Measurements from ENCODE around the gene DIPK1C. TPM values are rescaled to one million over a fixed set of nuclear protein-coding genes. Genes with fewer than 3 reads are reported as not detected.

The DIPK1C gene
- polyA plus RNA-seq, 2 of the 4 experiments (the other 2 are of a cell fraction) = not detected

GRCh38 chr18:74413836-74414235, 43.3 kb downstream of the DIPK1C start:
- no peak for DNase-seq (ENCODE audit: low read depth in 1 of 2, low spot score in 1 of 2)
- ATAC-seq = no peak
- Histone ChIP-seq H3K9me3 (no peaks in the 10 kb centered on the region), H3K4me2 (no peak overlapping the region), H3K4me1 (no peaks in the 10 kb centered on the region), H3K27ac (no peak overlapping the region), H3K4me3 (no peak overlapping the region)
- TF ChIP-seq ELK1 (IDR thresholded peaks at IDR 0.05; ENCODE audit: low read depth, low read length) (no peak), CTCF (IDR thresholded peaks at IDR 0.05) (no peak), BHLHE40 (IDR thresholded peaks at IDR 0.05; ENCODE audit: low read depth, low read length) (no peak), HOXA7 (CRISPR knock-in tag; IDR thresholded peaks at IDR 0.05) (no peak), PHF8 (IDR thresholded peaks at IDR 0.05; ENCODE audit: borderline replicate concordance, low read depth) (no peak), SREBF2 (IDR thresholded peaks at IDR 0.05) (no peak), HDAC2 (IDR thresholded peaks at IDR 0.05) (no peak), RNF2 (IDR thresholded peaks at IDR 0.05; ENCODE audit: borderline replicate concordance, low read depth) (no peak), RFX5 (IDR thresholded peaks at IDR 0.05) (no peak), POLR2A (IDR thresholded peaks at IDR 0.05; ENCODE audit: low read length) (no peak)
- POLR2A ChIA-PET = no interaction called here
- 46% methylated on average over 6 of the region's 7 CpGs for WGBS (ENCODE audit: missing lambda C conversion rate)
- CTCF ChIA-PET = interaction anchor here (1.0 kb wide), 1 partner anchor 39 kb away, joined by 4 read pairs; no protein-coding TSS in a partner anchor
- no peak for FAIRE-seq

GRCh38 chr18:74412116-74412880, 44.8 kb downstream of the DIPK1C start:
- 41% methylated on average over 11 of the region's 21 CpGs for WGBS (ENCODE audit: missing lambda C conversion rate)
- ChIA-PET CTCF (no interaction called here), POLR2A (no interaction called here)
- Histone ChIP-seq H3K9me3 (no peaks in the 10 kb centered on the region), H3K4me1 (no peaks in the 10 kb centered on the region), H3K4me2 (no peak overlapping the region), H3K4me3 (no peak overlapping the region), H3K27ac (no peak overlapping the region)
- TF ChIP-seq HOXB13 (CRISPR knock-in tag; IDR thresholded peaks at IDR 0.05; ENCODE audit: low read depth) = no peak
- no peak for TF ChIP-seq ESRRA (IDR thresholded peaks at IDR 0.05; ENCODE audit: borderline replicate concordance, low read length)
- no peak for TF ChIP-seq BHLHE40 (IDR thresholded peaks at IDR 0.05; ENCODE audit: low read depth, low read length)
- TF ChIP-seq MAZ (IDR thresholded peaks at IDR 0.05; ENCODE audit: borderline replicate concordance, low read depth, low read length) = no peak
- TF ChIP-seq KDM1A (IDR thresholded peaks at IDR 0.05; ENCODE audit: low read depth) = no peak
- TF ChIP-seq HOXA7 (CRISPR knock-in tag; IDR thresholded peaks at IDR 0.05) = no peak
- no peak for TF ChIP-seq NR3C1 (IDR thresholded peaks at IDR 0.05)
- FAIRE-seq = no peak
- no peak for ATAC-seq
- no peak for DNase-seq (ENCODE audit: low read depth in 1 of 2, low spot score in 1 of 2)

GRCh38 chr18:74411475-74411874, 45.6 kb downstream of the DIPK1C start:
- no peaks in the 10 kb centered on the region for H3K9me3 ChIP-seq
- no peak overlapping the region for H3K27ac ChIP-seq
- 14% methylated on average over 6 of the region's 9 CpGs for WGBS (ENCODE audit: missing lambda C conversion rate)
- ATAC-seq (no peak), DNase-seq (ENCODE audit: low read depth in 1 of 2, low spot score in 1 of 2) (no peak), FAIRE-seq (no peak)
- TF ChIP-seq E2F6 (IDR thresholded peaks at IDR 0.05; ENCODE audit: borderline replicate concordance, low read depth) = no peak
- H3K4me1 ChIP-seq = no peaks in the 10 kb centered on the region
- ChIA-PET CTCF (no interaction called here), POLR2A (no interaction called here)
- no peak overlapping the region for H3K4me2 ChIP-seq
- no peak overlapping the region for H3K4me3 ChIP-seq
